Osteoblast (primary cell): ENCODE results near the gene RCAN1. TPM values are rescaled to one million over a fixed set of nuclear protein-coding genes. Genes with fewer than 3 reads are reported as not detected.
A peak's percentile ranks its signal among the peaks of the same experiment; 100 is the strongest.

Source experiments
- DNase-seq: peaks from one replicate; pipeline ENCODE4 v3.0.0; 2011; ENCODE audit warnings: low spot score, mixed read lengths; ENCODE audit not compliant: insufficient read length; ENCODE audit errors: missing footprints
- H2AFZ ChIP-seq: 2 replicates; pipeline ENCODE4 v1.6.0; 2011; ENCODE audit warnings: mild to moderate bottlenecking, low read length
- H3K27ac ChIP-seq: 2 replicates; pipeline ENCODE4 v1.5.1; 2011; ENCODE audit warnings: mild to moderate bottlenecking, low read depth, low read length, moderate library complexity
- H3K27me3 ChIP-seq: 2 replicates; pipeline ENCODE4 v1.6.0; 2012; ENCODE audit warnings: mild to moderate bottlenecking, control low read depth, inconsistent platforms, low read length, moderate library complexity; ENCODE audit not compliant: insufficient read depth
- H3K36me3 ChIP-seq: 2 replicates; pipeline ENCODE4 v1.5.1; 2011; ENCODE audit warnings: mild to moderate bottlenecking, low read length, control low read depth, moderate library complexity; ENCODE audit not compliant: insufficient read depth
- H3K4me1 ChIP-seq: 2 replicates; pipeline ENCODE4 v1.5.1; 2011; ENCODE audit warnings: mild to moderate bottlenecking, low read length, control low read depth, moderate library complexity; ENCODE audit not compliant: insufficient read depth
- H3K4me2 ChIP-seq: 2 replicates; pipeline ENCODE4 v1.6.0; 2011; ENCODE audit warnings: mild to moderate bottlenecking, low read length; ENCODE audit not compliant: insufficient read depth
- H3K4me3 ChIP-seq: fragments of 200-600 bp; sonication (generic); 3 replicates; pipeline ENCODE4 v1.5.1; 2012; ENCODE audit warnings: mild to moderate bottlenecking, low read length, inconsistent platforms; ENCODE audit not compliant: insufficient read depth
- H3K79me2 ChIP-seq: 2 replicates; pipeline ENCODE4 v1.6.0; 2012; ENCODE audit warnings: mild to moderate bottlenecking, low read length, control low read depth, inconsistent platforms; ENCODE audit not compliant: insufficient read depth
- H3K9me3 ChIP-seq: 2 replicates; pipeline ENCODE4 v1.5.1; 2011; ENCODE audit warnings: low read depth, low read length, control low read depth
- H4K20me1 ChIP-seq: 2 replicates; pipeline ENCODE4 v1.6.0; 2012; ENCODE audit warnings: mild to moderate bottlenecking, low read length, control low read depth; ENCODE audit not compliant: insufficient read depth
- CTCF ChIP-seq: IDR thresholded peaks from 2 replicates; pipeline ENCODE4 v1.5.1; 2011; ENCODE audit warnings: mild to moderate bottlenecking, low read depth, low read length, moderate library complexity; ENCODE audit errors: extremely low read depth
- total RNA-seq: library from RNA; depleted of rRNA; stranded (reverse); fragments of >200 nt; gene quantifications from 2 replicates; pipeline ENCODE4 v1.2.3, GENCODE V29; 2012

RCAN1 gene
- total RNA-seq, 1 donor, result 103 TPM

GRCh38 chr21:34639882-34640788 lies 25.2 kb upstream of the RCAN1 start:
- Histone ChIP-seq H3K9me3 (no peaks in the 10 kb centered on the region), H3K27me3 (peaks cover 14% of the 10 kb centered on the region), H3K4me1 (peaks cover 9% of the 10 kb centered on the region), H3K36me3 (no peaks in the 10 kb centered on the region), H3K79me2 (no peaks in the 10 kb centered on the region), H4K20me1 (no peaks in the 10 kb centered on the region), H3K4me3 (peak overlapping the region; percentile 57), H3K27ac (peak overlapping the region; percentile 17), H2AFZ (peak overlapping the region; percentile 71), H3K4me2 (peak overlapping the region; percentile 75)
- TF ChIP-seq CTCF, result no peak
- DNase-seq, result no peak

DNA sequence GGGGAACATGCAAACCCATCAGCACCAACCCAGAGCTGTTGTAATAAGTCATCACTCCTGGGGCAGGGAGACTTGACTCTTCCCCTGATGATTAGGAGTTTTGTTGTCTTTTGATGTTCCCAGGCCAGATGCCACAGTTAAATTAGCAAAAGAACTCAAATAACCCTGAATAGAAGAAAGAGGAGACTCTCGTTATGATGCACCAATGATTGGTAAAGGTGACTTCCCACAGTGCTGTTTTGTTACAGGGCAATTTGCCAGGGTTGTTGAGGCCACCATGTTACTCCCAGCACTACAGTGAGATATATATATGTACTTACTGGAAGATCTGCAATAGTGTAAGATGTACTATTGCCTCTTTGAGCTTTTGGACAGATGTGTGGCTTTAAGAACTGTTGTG lies 24.3 kb upstream of the RCAN1 start:
- Histone ChIP-seq H4K20me1 (no peaks in the 10 kb centered on the region), H3K27ac (no peak overlapping the region), H3K4me2 (no peak overlapping the region), H3K4me1 (peaks cover 9% of the 10 kb centered on the region), H3K27me3 (peaks cover 21% of the 10 kb centered on the region), H3K4me3 (no peak overlapping the region), H3K9me3 (no peaks in the 10 kb centered on the region), H2AFZ (no peak overlapping the region), H3K36me3 (no peaks in the 10 kb centered on the region), H3K79me2 (no peaks in the 10 kb centered on the region)
- no peak for TF ChIP-seq CTCF
- DNase-seq, result no peak

DNA sequence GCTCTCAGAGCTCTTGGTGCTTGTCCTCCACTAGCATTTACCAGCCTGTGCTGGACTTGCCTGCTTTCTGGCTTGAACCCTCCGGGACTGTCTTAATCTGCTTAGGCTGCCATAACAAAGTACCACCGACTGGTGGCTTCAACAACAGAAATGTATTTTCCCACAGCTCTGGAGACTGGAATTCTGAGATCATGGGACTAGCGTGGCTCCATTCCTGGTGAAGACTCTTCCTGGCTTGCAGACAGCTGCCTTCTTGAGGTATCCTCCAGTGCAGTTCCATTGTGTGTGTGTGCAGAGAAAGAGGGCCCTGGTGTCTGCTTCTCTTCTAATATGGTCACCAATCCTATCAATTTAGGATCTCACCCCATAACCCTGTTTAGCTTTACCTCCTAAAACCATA lies 22.0 kb upstream of the RCAN1 start:
- Histone ChIP-seq H3K36me3 (no peaks in the 10 kb centered on the region), H3K4me1 (peaks cover 9% of the 10 kb centered on the region), H3K27ac (no peak overlapping the region), H3K9me3 (no peaks in the 10 kb centered on the region), H2AFZ (no peak overlapping the region), H3K4me3 (no peak overlapping the region), H4K20me1 (no peaks in the 10 kb centered on the region), H3K79me2 (no peaks in the 10 kb centered on the region), H3K27me3 (peaks cover 41% of the 10 kb centered on the region), H3K4me2 (no peak overlapping the region)
- no peak for DNase-seq
- no peak for TF ChIP-seq CTCF

DNA sequence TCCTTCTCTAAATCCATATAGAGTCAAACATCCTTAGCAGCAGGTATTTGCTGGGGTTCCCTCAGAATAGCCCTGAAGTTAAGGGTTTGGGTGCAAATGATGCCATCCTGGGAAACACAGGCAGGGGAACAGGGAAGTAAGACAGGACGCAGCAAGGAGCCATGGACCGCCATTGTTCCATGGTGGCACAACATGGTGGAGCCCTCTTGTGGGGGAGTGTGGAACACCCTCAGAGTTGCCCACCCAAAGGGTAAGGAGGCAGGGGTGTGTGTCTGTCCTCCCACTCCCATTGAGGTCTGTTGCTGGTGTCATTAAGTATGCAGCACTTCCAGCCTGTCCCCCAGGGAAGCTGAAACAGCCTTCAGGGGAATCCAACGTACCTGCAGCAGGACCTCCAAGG lies 20.4 kb upstream of the RCAN1 start:
- H3K79me2 ChIP-seq, result no peaks in the 10 kb centered on the region
- no peaks in the 10 kb centered on the region for H3K36me3 ChIP-seq
- H3K27me3 ChIP-seq, result peaks cover 51% of the 10 kb centered on the region
- no peak overlapping the region for H3K27ac ChIP-seq
- H3K4me3 ChIP-seq, result no peak overlapping the region
- H2AFZ ChIP-seq, result no peak overlapping the region
- TF ChIP-seq CTCF, result peak; percentile 37
- no peak overlapping the region for H3K4me2 ChIP-seq
- no peaks in the 10 kb centered on the region for H4K20me1 ChIP-seq
- DNase-seq, result no peak
- peaks cover 4% of the 10 kb centered on the region for H3K4me1 ChIP-seq
- H3K9me3 ChIP-seq, result no peaks in the 10 kb centered on the region
